Activated naive CD8-positive, alpha-beta T cell treated with anti-CD3 and anti-CD28 coated beads, Interleukin-2, amount 10 ng/mL, durations not matched to agents 7 days and 5 days (primary cell): ENCODE results near the gene MIF. TPM values are rescaled to one million over a fixed set of nuclear protein-coding genes. Genes with fewer than 3 reads are reported as not detected.
"Not testable (repeated sequence)": the region's sequence is repeated elsewhere in the genome, so short reads cannot be mapped to it uniquely, and the experiment has no call there.

Experiments used
- ATAC-seq: fragments of 150-1000 bp; cut with Tn5 transposase; one replicate; pipeline ENCODE4 v1.10.0; 2021; ENCODE audit warnings: low read depth, moderate library complexity
- POLR2A ChIA-PET: fragments of 350-600 bp; sonication (Branson Sonifier 250); formaldehyde crosslinking; loops from one replicate; lab custom pipeline; 2021; ENCODE audit warnings: antibody characterized with exemption; lab: Charles Lee
- DNase-seq: peaks from one replicate; pipeline ENCODE4 v3.0.0; 2021
- H3K27ac Mint-ChIP-seq: one replicate; pipeline ENCODE4 v1.8.0; 2022; ENCODE audit warnings: mild to moderate bottlenecking, mixed read lengths
- H3K27me3 Mint-ChIP-seq: one replicate; pipeline ENCODE4 v1.8.0; 2022; ENCODE audit warnings: mild to moderate bottlenecking, moderate library complexity, mixed read lengths
- H3K36me3 Mint-ChIP-seq: one replicate; pipeline ENCODE4 v1.8.0; 2021; ENCODE audit warnings: mild to moderate bottlenecking, mixed read lengths
- H3K4me1 Mint-ChIP-seq: one replicate; pipeline ENCODE4 v1.8.0; 2021; ENCODE audit warnings: mixed read lengths
- H3K4me3 Mint-ChIP-seq: one replicate; pipeline ENCODE4 v1.8.0; 2022; ENCODE audit warnings: mild to moderate bottlenecking, moderate library complexity, mixed read lengths
- H3K9me3 Mint-ChIP-seq: one replicate; pipeline ENCODE4 v1.8.0; 2021; ENCODE audit warnings: mixed read lengths
- total RNA-seq, 2 experiments: library from RNA; stranded (reverse); gene quantifications; one replicate each; pipeline ENCODE4 v1.2.3, GENCODE V29; 2021

MIF gene
- total RNA-seq, 2 experiments from 2014 or later, result 776 to 848 TPM

GRCh38 chr22:23940166-23940565 lies 46.0 kb downstream of the MIF start:
- POLR2A ChIA-PET, DNase-seq, H3K27ac Mint-ChIP-seq, H3K9me3 Mint-ChIP-seq, H3K4me1 Mint-ChIP-seq, H3K27me3 Mint-ChIP-seq, H3K4me3 Mint-ChIP-seq, H3K36me3 Mint-ChIP-seq, ATAC-seq: not testable (repeated sequence)

Other genes starting within 250 kb of the MIF start
- 10 to 100 TPM; 24.9 to 25.8 TPM for gene RGL4, start 203.4 kb upstream of the MIF start, total RNA-seq
- 1 to 10 TPM; 3.8 to 4.1 TPM for gene ZNF70, start 143.3 kb upstream of the MIF start, total RNA-seq
- gene VPREB3, start 140.0 kb upstream of the MIF start, total RNA-seq, result not detected
- gene C22orf15, start 131.4 kb upstream of the MIF start, total RNA-seq, result 1 to 10 TPM; 2.1 to 2.9 TPM
- gene CHCHD10, start 126.4 kb upstream of the MIF start, total RNA-seq, result 100 to 1,000 TPM in 1 of 2 experiments, 10 to 100 TPM in 1; 99.8 to 111 TPM
- 1 to 10 TPM; 2.1 to 2.4 TPM for gene MMP11, start 121.5 kb upstream of the MIF start, total RNA-seq
- 10 to 100 TPM; 81.2 to 82.8 TPM for gene SMARCB1, start 107.4 kb upstream of the MIF start, total RNA-seq
- gene DERL3, start 55.4 kb upstream of the MIF start, total RNA-seq, result 1 to 10 TPM; 9.6 to 9.9 TPM
- gene SLC2A11, start 36.5 kb upstream of the MIF start, total RNA-seq, result 10 to 100 TPM; 10.0 to 12.1 TPM
- not detected for gene GSTT2B, start 66.8 kb downstream of the MIF start, total RNA-seq
- gene DDTL, start 72.5 kb downstream of the MIF start, total RNA-seq, result not detected
- 100 to 1,000 TPM; 133 TPM for gene DDT, start 80.1 kb downstream of the MIF start, total RNA-seq
- gene GSTT2, start 85.8 kb downstream of the MIF start, total RNA-seq, result not detected
- not detected for gene GSTT4, start 111.1 kb downstream of the MIF start, total RNA-seq
- 100 to 1,000 TPM; 153 to 159 TPM for gene CABIN1, start 116.9 kb downstream of the MIF start, total RNA-seq